ENCODE measurements around the gene PHLPP1. TPM values are rescaled to one million over a fixed set of nuclear protein-coding genes. Genes with fewer than 3 reads are reported as not detected.

Gene PHLPP1
- total RNA-seq, 6 donors from 2014 or later, result 8.2 to 15.5 (median 13.2) TPM

- Histone ChIP-seq H3K4me1 (no peaks in the 10 kb centered on the region), H3K4me3 (no peak overlapping the region), H3K27me3 (no peaks in the 10 kb centered on the region), H3K27ac (no peak overlapping the region), H3K36me3 (no peaks in the 10 kb centered on the region), H3K9me3 (no peaks in the 10 kb centered on the region)
- no peak for ATAC-seq (ENCODE audit: low FRiP score in 2 of 2)
- 84 to 91% methylated on average over 9 of the region's 9 CpGs for WGBS, 2 donors
- TF ChIP-seq EP300 (IDR thresholded peaks at IDR 0.05) (no peak), POLR2A (IDR thresholded peaks at IDR 0.05) (no peak), CTCF (IDR thresholded peaks at IDR 0.05) (no peak), POLR2AphosphoS5 (IDR thresholded peaks at IDR 0.05) (no peak)
- DNase-seq, result no peak
Measured at GRCh38 chr18:63002803-63003445, 287.6 kb downstream of the PHLPP1 start.

GRCh38 chr18:63003899-63004298 lies 288.6 kb downstream of the PHLPP1 start:
- WGBS, 2 donors, result 94 to 95% methylated on average over 4 to 5 of the region's 5 CpGs

GRCh38 chr18:63004466-63005089 lies 289.2 kb downstream of the PHLPP1 start:
- H3K4me3 ChIP-seq, result no peak overlapping the region
- H3K4me1 ChIP-seq, result no peaks in the 10 kb centered on the region
- H3K9me3 ChIP-seq, result no peaks in the 10 kb centered on the region
- no peaks in the 10 kb centered on the region for H3K36me3 ChIP-seq
- H3K27me3 ChIP-seq, result no peaks in the 10 kb centered on the region
- 83 to 87% methylated on average over 8 to 9 of the region's 9 CpGs for WGBS, 2 donors
- TF ChIP-seq POLR2A (IDR thresholded peaks at IDR 0.05), result no peak
- no peak for TF ChIP-seq EP300 (IDR thresholded peaks at IDR 0.05)
- TF ChIP-seq POLR2AphosphoS5 (IDR thresholded peaks at IDR 0.05), result no peak
- TF ChIP-seq CTCF (IDR thresholded peaks at IDR 0.05), result no peak
- no peak overlapping the region for H3K27ac ChIP-seq
- DNase-seq (peak in 1 of 2 donors; percentile 24), ATAC-seq (ENCODE audit: low FRiP score in 2 of 2) (peak in 1 of 2 donors; percentile 13)

More at GRCh38 chr18:63003899-63004298, 288.6 kb downstream of the PHLPP1 start:
- Histone ChIP-seq H3K9me3 (no peaks in the 10 kb centered on the region), H3K27me3 (no peaks in the 10 kb centered on the region), H3K4me1 (no peaks in the 10 kb centered on the region), H3K36me3 (no peaks in the 10 kb centered on the region), H3K27ac (no peak overlapping the region), H3K4me3 (no peak overlapping the region)
- no peak for TF ChIP-seq POLR2AphosphoS5 (IDR thresholded peaks at IDR 0.05)
- TF ChIP-seq CTCF (IDR thresholded peaks at IDR 0.05), result no peak
- TF ChIP-seq EP300 (IDR thresholded peaks at IDR 0.05), result no peak
- TF ChIP-seq POLR2A (IDR thresholded peaks at IDR 0.05), result no peak
- DNase-seq (no peak), ATAC-seq (ENCODE audit: low FRiP score in 2 of 2) (no peak)

GRCh38 chr18:63005306-63005705 lies 290.0 kb downstream of the PHLPP1 start:
- no peaks in the 10 kb centered on the region for H3K9me3 ChIP-seq
- H3K4me3 ChIP-seq, result no peak overlapping the region
- ATAC-seq (ENCODE audit: low FRiP score in 2 of 2) (no peak), DNase-seq (no peak)
- TF ChIP-seq POLR2AphosphoS5 (IDR thresholded peaks at IDR 0.05), result no peak
- no peak for TF ChIP-seq CTCF (IDR thresholded peaks at IDR 0.05)
- no peak for TF ChIP-seq POLR2A (IDR thresholded peaks at IDR 0.05)
- no peak for TF ChIP-seq EP300 (IDR thresholded peaks at IDR 0.05)
- H3K36me3 ChIP-seq, result no peaks in the 10 kb centered on the region
- H3K4me1 ChIP-seq, result no peaks in the 10 kb centered on the region
- no peak overlapping the region for H3K27ac ChIP-seq
- 92 to 94% methylated on average over 3 to 8 of the region's 8 CpGs for WGBS, 2 donors
- H3K27me3 ChIP-seq, result no peaks in the 10 kb centered on the region

Measured in upper lobe of left lung (tissue), 6 donors.